ENCODE results near the gene GREB1.
A peak's percentile ranks its signal among the peaks of the same experiment; 100 is the strongest.

The GREB1 gene

DNA sequence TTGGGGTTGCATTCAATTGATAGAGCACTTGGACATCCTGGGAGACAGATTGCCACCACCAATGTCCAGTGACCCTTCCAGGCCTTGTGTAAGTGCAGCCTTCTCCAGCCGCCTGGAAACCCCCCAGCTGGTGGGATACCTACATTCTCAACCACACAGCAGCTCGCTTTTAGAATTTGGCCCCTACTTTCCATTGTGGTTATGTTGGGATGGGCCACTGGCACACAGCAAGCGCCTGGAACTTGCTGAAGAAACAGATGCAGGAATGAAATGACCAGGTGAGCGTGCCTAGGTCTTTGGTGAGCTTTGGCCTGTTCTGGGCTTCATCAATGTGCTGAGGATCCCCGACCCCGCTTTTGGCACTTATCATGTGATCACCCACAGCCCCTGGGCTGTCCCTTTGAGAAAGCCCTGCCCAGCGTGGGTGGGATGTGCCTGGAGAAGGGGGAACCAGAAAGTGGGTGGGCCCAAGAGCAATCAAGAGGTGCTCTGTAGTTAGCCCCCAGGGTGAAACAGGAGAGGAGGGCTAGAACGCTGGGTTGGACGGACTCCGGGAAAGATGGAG lies 152.1 kb downstream of the GREB1 start:
- no peak for DNase-seq

DNA sequence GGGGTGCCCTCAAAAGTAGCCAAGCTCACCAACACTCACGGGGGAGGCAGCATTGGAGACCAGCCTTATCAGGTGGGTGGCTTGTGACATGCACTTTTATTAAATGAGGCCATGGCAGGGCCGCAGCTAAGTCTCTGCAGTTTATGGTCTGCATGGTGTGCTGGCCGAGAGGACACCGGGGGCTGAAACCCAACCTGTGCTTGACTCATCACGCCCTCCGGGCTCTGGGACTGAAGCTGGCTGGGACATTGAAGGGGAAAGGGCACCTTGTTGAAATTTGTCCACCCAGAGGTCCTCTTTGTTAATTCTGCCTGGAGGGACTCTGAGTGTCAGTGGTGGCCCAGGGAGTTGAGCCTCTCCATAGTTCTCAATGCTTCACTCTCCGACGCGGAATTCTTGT lies 153.9 kb downstream of the GREB1 start:
- DNase-seq, result no peak

DNA sequence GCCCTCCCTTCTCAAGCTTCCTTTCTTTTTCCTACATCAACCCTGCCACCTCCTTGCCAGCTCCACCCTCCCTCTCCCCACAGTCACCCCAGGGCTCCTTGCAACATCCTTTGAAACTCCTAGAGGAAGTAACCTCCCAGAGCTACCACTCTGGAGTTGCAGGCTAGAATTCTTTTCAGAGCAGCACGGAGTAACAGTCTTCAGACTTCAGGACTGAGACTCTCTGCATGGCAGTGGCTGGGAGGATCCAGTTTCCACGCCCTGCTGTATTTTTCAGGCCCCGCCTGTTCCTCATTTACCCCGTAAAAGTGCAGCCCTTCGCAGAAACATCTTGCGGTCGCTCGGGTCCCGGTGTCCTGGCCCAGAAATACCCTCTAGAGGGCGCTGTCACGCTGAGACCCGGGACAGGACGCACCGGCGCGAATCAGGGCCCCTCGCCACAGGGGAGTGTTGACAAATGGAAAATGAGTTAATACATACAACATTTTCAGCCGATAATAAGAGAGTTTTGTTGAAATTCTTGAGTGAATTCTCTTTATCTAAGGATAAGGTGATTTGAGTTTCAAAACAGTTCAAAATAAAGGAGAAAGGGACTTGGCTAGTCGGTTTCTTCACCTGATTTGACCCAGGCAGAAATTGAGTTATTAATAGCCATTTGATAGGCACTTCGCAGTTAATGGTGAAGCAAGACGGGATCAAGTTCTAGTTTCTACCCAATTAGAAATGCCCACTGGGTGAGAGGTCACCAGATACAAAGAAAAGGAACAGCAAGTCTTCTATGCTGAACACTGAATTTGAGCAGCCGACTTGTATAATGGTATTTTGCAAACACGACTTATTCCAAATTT lies 154.6 kb downstream of the GREB1 start:
- DNase-seq, result peak; percentile 2 to 52

DNA sequence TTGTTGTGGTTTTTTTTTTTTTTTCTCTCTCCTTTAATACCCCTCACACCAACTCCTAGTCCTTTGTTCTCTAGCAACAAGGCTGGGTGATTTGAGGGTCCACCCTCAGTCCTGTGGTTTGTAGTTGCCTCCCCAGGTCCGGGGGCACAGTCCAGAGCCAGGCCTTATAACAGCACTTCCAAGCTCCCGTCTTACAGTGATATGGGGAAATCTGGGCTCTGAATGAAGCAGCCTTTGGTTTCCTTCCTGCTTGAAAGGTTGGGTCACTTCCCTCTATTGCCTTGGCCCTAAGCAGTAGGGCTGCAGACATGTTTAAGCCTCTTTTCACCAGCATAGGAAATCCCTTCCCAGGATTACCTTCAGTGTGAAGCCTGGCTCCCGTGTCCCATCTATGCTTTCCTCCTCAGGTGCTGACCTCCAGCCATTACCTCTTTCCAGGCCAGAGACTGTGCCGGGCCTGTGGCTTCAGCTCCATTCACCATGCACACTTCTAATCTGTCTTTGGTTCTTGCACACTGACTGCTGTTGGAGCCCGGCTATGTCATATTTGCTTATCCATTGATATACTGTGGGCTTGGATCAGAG lies 157.3 kb downstream of the GREB1 start:
- DNase-seq, result no peak

All from NCI-H1930 (cell line).